Stimulated activated CD8-positive, alpha-beta memory T cell treated with anti-CD3 and anti-CD28 coated beads, Interleukin-15, amount 100 ng/mL, for 24 hours (primary cell): ENCODE results near the gene DNMT3A.
"Not testable (repeated sequence)": the region's sequence is repeated elsewhere in the genome, so short reads cannot be mapped to it uniquely, and the experiment has no call there.

Experiments
- DNase-seq: peaks from one replicate; pipeline ENCODE4 v3.0.0-alpha.2; 2020; ENCODE audit warnings: low read depth

DNMT3A gene

GRCh38 chr2:25281941-25282340 lies 59.8 kb downstream of the DNMT3A start:
- no peak for DNase-seq

- DNase-seq, result no peak
Observed at GRCh38 chr2:25281522-25281921, 60.2 kb downstream of the DNMT3A start.

GRCh38 chr2:25280051-25280687 lies 61.6 kb downstream of the DNMT3A start:
- DNase-seq, result no peak

GRCh38 chr2:25279091-25279651 lies 62.6 kb downstream of the DNMT3A start:
- no peak for DNase-seq

- DNase-seq, result peak; percentile 54
Observed at GRCh38 chr2:25276569-25277465, 64.9 kb downstream of the DNMT3A start.

- DNase-seq, result no peak
Observed at GRCh38 chr2:25275575-25275965, 66.2 kb downstream of the DNMT3A start.

GRCh38 chr2:25274868-25275574 lies 66.7 kb downstream of the DNMT3A start:
- no peak for DNase-seq

GRCh38 chr2:25273985-25274535 lies 67.7 kb downstream of the DNMT3A start:
- DNase-seq, result no peak

- not testable (repeated sequence) for DNase-seq
Observed at GRCh38 chr2:25272705-25273104, 69.0 kb downstream of the DNMT3A start.

- no peak for DNase-seq
Observed at GRCh38 chr2:25270061-25270460, 71.7 kb downstream of the DNMT3A start.

- no peak for DNase-seq
Observed at GRCh38 chr2:25269233-25269632, 72.5 kb downstream of the DNMT3A start.

- DNase-seq, result no peak
Observed at GRCh38 chr2:25268139-25268538, 73.6 kb downstream of the DNMT3A start.

GRCh38 chr2:25266399-25266798 lies 75.3 kb downstream of the DNMT3A start:
- no peak for DNase-seq

GRCh38 chr2:25265802-25266201 lies 75.9 kb downstream of the DNMT3A start:
- no peak for DNase-seq

- no peak for DNase-seq
Observed at GRCh38 chr2:25265001-25265400, 76.7 kb downstream of the DNMT3A start.

GRCh38 chr2:25262288-25262687 lies 79.4 kb downstream of the DNMT3A start:
- DNase-seq, result no peak

GRCh38 chr2:25259737-25260124 lies 82.0 kb downstream of the DNMT3A start:
- no peak for DNase-seq

- DNase-seq, result no peak
Observed at GRCh38 chr2:25258847-25259736, 82.6 kb downstream of the DNMT3A start.

GRCh38 chr2:25257931-25258846 lies 83.5 kb downstream of the DNMT3A start:
- no peak for DNase-seq

- DNase-seq, result no peak
Observed at GRCh38 chr2:25257032-25257552, 84.6 kb downstream of the DNMT3A start.
